Measurements from ENCODE around the gene C17orf100. TPM values are rescaled to one million over a fixed set of nuclear protein-coding genes. Genes with fewer than 3 reads are reported as not detected.
"Not testable (repeated sequence)": the region's sequence is repeated elsewhere in the genome, so short reads cannot be mapped to it uniquely, and the experiment has no call there.

C17orf100 gene
- total and polyA plus RNA-seq, 9 of the 15 experiments (the other 6 are each of a cell fraction or from before 2014, with no cell fraction given) = 0.04 to 1.7 (median 0.43) TPM

DNA sequence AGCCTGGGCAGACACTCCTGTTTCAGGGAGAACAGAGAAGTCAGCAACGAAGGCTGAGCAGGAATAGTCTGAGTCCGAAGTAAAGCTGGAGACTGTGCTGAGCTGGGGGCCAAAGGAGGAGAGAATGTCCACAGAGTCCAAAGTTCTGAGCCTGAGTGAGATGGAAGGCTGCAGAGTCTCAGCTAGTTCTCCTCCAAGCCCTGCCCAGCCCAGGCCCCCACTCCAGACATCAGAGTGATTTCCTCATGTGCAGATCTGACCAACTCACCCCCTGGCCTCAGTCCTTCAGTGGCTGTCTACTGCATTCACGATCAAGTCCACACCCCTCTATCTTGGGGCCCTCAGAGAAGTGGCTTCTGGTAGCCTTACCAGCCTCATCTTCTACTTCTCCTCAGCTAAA is 40.0 kb downstream of the C17orf100 start:
- BruUV-seq (replicated peaks) = no TSS peak
- Histone ChIP-seq H2AFZ (ENCODE audit: low read depth, low read length) (no peak overlapping the region), H3K4me2 (ENCODE audit: insufficient read depth, low read length) (no peak overlapping the region), H3K79me2 (ENCODE audit: control insufficient read depth, insufficient read depth, low read length) (no peaks in the 10 kb centered on the region), H3K27ac (ENCODE audit: extremely low read depth, low read depth, low read length) (no peak overlapping the region), H3K27me3 (ENCODE audit: control insufficient read depth in 2 of 2, insufficient read depth in 2 of 2, low read length in 2 of 2) (peaks cover 5 to 44% of the 10 kb centered on the region in 2 experiments; a peak in 4 of 5 replicates), H3K36me3 (ENCODE audit: control insufficient read depth, insufficient read depth, low read length) (no peaks in the 10 kb centered on the region), H4K20me1 (replicated peaks; ENCODE audit: control insufficient read depth, insufficient read depth, low read length) (no peaks in the 10 kb centered on the region), H3K9ac (ENCODE audit: insufficient read depth in 1 of 2, low read depth in 2 of 2, low read length in 2 of 2) (no peak overlapping the region), H3K4me3 (no peak overlapping the region), H3K9me1 (ENCODE audit: control insufficient read depth, insufficient read depth, low read length) (no peaks in the 10 kb centered on the region), H3K9me3 (replicated peaks; ENCODE audit: control insufficient read depth, insufficient read depth, low read depth, low read length) (no peaks in the 10 kb centered on the region), H3K4me1 (replicated peaks in 1 of 2; ENCODE audit: control insufficient read depth in 2 of 2, insufficient read depth in 2 of 2, low read length in 2 of 2) (no peaks in the 10 kb centered on the region)
- in situ Hi-C loops (cut with MboI) = no loop called here
- ATAC-seq (no peak), DNase-seq (ENCODE audit: extremely low read depth in 1 of 4, low spot score in 3 of 4) (no peak), FAIRE-seq (no peak)
- 0% methylated on average over 3 of the region's 3 CpGs for WGBS (ENCODE audit: insufficient coverage, low coverage, missing lambda C conversion rate)
- CTCF ChIA-PET (ENCODE audit: low intra/inter-chr PET ratio) = no interaction called here
- intact Hi-C loops (cut with micrococcal nuclease) = no loop called here
- no peak for TF ChIP-seq NR2C1 (IDR thresholded peaks at IDR 0.05)
- no peak for TF ChIP-seq NR2C1 (tag; IDR thresholded peaks at IDR 0.05)
- POLR2A ChIA-PET = no interaction called here

DNA sequence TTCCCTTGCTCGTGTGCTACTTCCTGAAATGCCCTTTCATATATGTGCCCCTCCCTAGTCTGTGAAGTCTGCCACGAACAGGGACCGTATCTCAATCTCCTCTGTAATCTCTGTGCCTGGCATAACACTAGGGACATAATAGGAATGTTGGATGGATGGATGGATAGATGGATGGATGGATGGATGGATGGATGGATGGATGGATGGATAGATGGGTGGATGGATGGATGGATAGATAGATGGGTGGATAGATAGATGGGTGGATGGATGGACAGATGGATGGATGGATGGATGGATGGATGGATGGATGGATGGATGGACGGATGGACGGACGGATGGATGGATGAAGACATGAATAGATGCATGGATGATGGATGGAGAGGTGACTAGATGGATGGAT is 40.4 kb downstream of the C17orf100 start:
- intact Hi-C loops (cut with micrococcal nuclease); H3K9me1 ChIP-seq (ENCODE audit: control insufficient read depth, insufficient read depth, low read length); H3K9me3 ChIP-seq (replicated peaks; ENCODE audit: control insufficient read depth, insufficient read depth, low read depth, low read length); in situ Hi-C loops (cut with MboI); H3K4me1 ChIP-seq (replicated peaks in 1 of 2; ENCODE audit: control insufficient read depth in 2 of 2, insufficient read depth in 2 of 2, low read length in 2 of 2); H3K4me3 ChIP-seq; POLR2A ChIA-PET; H3K36me3 ChIP-seq (ENCODE audit: control insufficient read depth, insufficient read depth, low read length); CTCF ChIA-PET (ENCODE audit: low intra/inter-chr PET ratio); H3K79me2 ChIP-seq (ENCODE audit: control insufficient read depth, insufficient read depth, low read length); DNase-seq (ENCODE audit: extremely low read depth in 1 of 4, low spot score in 3 of 4); H4K20me1 ChIP-seq (replicated peaks; ENCODE audit: control insufficient read depth, insufficient read depth, low read length); ATAC-seq; FAIRE-seq; H3K9ac ChIP-seq (ENCODE audit: insufficient read depth in 1 of 2, low read depth in 2 of 2, low read length in 2 of 2); H2AFZ ChIP-seq (ENCODE audit: low read depth, low read length); H3K4me2 ChIP-seq (ENCODE audit: insufficient read depth, low read length); H3K27ac ChIP-seq (ENCODE audit: extremely low read depth, low read depth, low read length); BruUV-seq (replicated peaks): not testable (repeated sequence)
- H3K27me3 ChIP-seq (ENCODE audit: control insufficient read depth in 2 of 2, insufficient read depth in 2 of 2, low read length in 2 of 2) = peaks cover 5 to 42% of the 10 kb centered on the region in 2 experiments; a peak in 4 of 5 replicates
- WGBS (ENCODE audit: insufficient coverage, low coverage, missing lambda C conversion rate) = 2% methylated on average over 6 of the region's 6 CpGs

Measured in K562 (cell line).